Activated CD8-positive, alpha-beta memory T cell treated with anti-CD3 and anti-CD28 coated beads for 24 hours (primary cell): Measurements from ENCODE around the gene HES3.

Source experiments
- DNase-seq: peaks from one replicate; pipeline ENCODE4 v3.0.0-alpha.2; 2020

The HES3 gene

DNA sequence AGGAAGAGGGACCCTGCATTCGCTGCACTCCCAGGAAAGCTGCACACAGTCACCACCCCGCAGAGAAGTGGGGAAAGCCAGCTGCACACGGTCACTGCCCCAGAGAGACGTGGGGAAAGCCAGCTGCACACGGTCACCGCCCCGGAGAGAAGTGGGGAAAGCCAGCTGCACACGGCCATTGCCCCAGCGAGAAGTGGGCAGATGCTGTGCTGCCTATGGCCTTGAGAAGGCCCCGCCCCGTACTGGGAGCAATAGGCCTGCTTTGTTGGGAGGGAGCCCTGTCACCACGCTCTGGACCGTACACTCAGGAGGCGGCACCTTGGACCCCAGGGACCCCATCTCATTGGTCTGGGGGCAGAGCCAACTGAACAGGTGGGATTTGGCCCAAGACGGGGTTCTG lies 21.2 kb downstream of the HES3 start:
- no peak for DNase-seq

GRCh38 chr1:6266641-6267040 lies 22.7 kb downstream of the HES3 start:
- DNase-seq: no peak

- DNase-seq: no peak
Measured at GRCh38 chr1:6267686-6268322, 23.8 kb downstream of the HES3 start.

GRCh38 chr1:6268415-6268814 lies 24.4 kb downstream of the HES3 start:
- no peak for DNase-seq

DNA sequence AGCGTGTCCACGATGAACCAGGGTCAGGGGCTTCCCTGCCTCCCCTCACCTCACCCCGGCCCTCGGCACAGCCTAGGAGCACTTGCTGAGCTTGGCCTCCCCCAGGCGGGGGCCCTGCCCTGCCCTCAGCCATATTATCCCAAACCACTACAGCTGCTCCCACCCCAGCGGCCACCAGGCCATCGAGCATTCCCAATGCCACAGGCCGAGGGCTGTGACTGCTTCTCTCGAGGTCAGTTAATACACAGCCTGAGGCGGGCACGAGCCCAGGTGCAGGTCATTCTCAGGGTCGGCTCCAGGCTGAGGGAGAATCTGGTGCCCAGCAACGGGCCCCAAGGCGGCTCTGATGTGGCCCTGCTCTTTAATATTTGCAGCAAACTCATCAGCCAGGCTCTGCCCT lies 25.3 kb downstream of the HES3 start:
- DNase-seq: no peak

DNA sequence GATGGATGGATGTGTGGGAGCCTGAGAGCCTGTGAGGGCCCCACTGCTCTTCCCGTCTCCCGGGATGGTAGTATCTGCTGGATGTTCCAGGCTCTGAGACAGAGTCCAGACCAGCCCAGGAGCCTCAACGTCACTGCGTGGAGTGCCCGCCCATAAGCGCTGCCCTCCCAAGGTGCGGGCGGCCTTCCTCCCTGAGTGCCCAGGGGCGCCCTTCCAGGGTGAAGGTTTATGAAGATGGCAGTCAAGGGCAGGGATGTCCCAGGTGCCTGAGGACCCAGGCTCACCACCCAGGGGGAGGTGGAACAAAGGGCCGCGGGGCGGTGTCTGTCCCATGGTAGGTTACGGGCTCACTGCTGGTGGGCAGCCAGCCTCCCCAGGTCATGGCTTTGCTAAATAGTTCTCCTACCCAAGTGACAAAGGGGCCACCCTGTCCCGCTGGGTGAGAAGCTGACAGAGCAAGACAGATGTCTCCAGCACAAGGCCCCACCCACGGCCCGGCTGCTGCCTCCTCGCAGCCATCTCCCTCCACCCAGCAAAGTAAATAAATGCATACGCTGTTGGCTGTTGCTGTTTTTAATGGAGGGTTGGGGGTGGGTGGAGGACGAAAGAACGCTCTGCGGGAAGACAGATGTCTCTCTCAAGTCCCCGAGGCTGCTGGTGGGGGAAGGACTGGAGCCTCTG lies 25.9 kb downstream of the HES3 start:
- DNase-seq: no peak

DNA sequence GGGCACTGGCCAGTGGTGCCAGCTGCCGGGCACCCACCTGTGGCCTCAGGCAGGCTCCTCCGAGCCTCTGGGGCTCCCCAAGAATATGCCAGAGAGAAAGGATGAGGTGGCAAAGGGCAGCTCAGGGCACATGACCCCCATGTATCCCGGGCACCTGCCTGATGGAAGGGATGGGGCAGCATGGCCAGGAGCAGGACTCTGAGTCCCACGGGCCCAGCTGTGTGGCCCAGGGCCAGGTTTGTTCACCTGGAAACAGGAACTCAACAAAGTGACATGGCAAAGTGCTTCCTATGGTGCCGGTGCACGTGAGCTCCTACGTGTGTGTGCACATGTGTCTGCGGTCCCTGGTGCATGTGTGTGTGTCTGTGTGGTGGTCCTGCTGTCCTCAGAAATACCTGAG lies 26.4 kb downstream of the HES3 start:
- no peak for DNase-seq

DNA sequence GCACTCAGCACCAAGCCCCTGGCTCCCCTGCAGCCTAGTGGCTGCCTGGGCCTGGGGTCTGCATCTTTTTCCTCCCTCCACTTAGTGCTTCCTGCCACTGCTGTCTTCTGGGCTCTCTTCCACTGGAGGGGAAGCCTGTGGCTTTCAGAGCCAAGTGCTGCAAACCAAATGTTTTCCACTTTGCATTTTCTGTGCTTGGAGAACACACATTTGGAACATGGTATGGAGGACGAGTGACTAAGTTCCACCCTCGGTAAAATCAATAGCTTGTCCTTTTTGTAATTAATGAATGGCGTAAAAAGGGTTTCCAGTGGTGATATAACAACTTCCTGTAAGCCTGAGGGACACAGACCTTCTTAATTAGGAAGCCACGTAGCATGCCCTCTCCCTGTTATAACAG lies 27.0 kb downstream of the HES3 start:
- no peak for DNase-seq

- no peak for DNase-seq
Measured at GRCh38 chr1:6271554-6271953, 27.6 kb downstream of the HES3 start.

- DNase-seq: no peak
Measured at GRCh38 chr1:6272452-6272851, 28.5 kb downstream of the HES3 start.

GRCh38 chr1:6272868-6273267 lies 28.9 kb downstream of the HES3 start:
- DNase-seq: no peak

DNA sequence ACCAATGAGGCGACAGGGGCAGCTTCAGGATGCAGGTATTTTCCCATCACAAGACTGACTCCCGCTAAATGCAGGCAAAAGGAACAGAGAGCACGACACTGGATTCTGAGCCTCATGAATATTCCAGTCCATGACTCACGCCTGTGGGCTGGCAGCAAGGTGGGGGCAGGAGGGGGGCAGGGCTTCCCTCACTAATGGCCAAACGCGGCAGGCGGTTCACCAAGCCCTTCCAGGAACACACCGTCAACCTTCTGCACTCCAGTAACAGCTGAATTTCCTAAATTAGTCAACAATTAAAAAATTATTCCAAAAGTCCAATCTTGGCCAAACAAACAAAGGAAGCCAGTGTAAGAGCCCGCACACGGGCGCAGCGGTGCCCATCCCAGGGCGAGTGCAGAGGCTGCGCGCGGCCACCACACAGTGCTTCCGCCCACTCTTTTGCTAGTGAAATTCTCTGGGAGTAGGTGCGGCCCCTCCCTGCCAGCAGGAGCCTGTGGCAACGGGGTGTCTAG lies 29.5 kb downstream of the HES3 start:
- DNase-seq: no peak

- DNase-seq: no peak
Measured at GRCh38 chr1:6274102-6274501, 30.1 kb downstream of the HES3 start.

GRCh38 chr1:6274622-6275139 lies 30.7 kb downstream of the HES3 start:
- no peak for DNase-seq

GRCh38 chr1:6275826-6276782 lies 32.1 kb downstream of the HES3 start:
- no peak for DNase-seq

- DNase-seq: no peak
Measured at GRCh38 chr1:6276811-6277555, 33.0 kb downstream of the HES3 start.

DNA sequence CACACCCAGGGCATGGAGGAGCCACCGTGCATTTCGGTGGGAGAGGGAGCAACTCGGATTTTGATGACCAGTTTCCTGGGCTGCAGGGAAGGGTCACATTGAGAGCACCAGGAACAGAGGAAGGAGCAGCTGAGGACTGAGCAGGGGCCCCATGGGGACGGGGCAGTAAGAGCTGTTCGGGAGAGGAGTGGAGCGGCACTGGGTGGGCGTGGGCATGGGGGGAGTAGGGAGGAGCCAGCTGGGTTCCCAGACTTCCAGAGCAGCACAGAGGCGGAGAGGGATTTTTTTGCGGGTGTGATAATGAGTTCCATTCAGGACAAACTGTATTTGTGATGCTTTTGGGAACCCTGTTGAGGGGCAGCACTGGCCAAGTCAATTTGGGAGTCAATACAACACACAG lies 34.3 kb downstream of the HES3 start:
- DNase-seq: no peak

DNA sequence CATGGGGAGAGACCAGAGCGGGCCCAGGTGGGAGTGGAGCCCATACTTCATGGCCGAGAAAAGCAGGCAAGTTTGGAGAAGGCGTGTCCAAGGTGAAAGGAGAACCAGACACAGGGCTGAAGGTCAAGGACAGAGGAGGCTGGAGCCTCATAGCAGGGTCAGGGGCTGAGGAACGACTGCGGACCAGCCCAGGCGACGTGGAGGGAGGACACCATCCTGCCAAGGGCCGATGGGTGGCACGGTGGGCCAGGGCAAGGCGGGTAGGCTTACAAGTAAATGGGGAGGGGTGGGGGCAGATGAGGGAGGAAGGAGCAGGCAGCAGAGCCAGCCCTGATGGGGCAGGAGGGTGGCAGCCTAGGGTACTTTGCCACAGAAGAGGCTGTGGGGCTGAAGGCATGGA lies 35.1 kb downstream of the HES3 start:
- DNase-seq: no peak

GRCh38 chr1:6279613-6280383 lies 35.8 kb downstream of the HES3 start:
- no peak for DNase-seq

DNA sequence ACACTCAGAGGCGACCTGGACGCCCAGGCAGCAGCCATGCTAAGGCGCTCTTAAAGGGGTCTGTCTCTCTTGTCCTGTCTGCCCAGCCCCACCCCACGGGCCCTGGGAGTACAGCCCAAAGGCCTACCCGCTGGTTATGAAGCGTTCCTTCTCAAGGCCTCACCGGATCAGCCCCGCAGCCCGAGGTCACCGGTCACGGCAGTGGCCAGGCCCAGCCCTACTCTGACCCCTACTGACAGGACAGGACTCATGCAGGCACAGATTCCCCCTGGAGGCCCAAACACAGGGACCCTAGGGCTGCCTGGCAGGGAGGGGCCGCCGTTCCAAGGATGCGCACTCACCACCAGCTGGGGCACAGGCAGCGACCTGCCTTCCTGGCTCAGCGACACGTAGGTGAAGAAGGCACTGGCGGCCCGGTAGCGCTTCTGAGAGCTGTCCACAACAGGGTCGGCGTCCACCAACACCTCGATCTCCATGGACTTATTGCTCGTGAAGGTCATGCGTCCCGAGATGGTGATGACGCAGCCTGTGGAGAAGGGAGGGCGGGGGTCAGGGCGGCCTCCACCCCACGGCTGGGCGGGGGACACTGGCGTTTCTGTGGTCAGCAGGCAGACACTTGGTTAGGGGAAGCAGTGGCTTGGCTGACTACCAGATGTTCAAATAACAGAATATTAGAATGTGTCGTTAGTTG lies 36.9 kb downstream of the HES3 start:
- no peak for DNase-seq
